ENCODE measurements around the gene DHRS7B.

DNA sequence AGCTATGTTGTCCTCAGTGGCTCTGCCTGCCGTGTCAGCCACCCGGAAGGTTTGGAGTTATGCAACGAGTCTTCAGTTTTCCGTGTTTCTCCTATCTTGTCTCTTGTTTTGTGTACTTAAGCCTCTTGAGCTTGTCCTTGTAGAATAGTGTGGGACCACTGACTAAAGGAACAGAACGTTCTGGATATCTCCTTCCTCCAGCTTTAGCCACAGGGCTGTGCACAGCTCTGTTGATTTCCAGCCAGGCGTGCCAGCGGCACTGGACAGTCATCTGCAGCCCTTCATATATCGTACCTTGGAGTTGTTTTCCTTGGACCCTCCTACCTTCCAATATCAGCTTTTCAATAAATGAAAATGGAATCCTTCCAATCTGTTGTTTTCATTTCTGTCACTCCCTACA, 47.4 kb downstream of the DHRS7B start:
- TF ChIP-seq, protein P1, sequence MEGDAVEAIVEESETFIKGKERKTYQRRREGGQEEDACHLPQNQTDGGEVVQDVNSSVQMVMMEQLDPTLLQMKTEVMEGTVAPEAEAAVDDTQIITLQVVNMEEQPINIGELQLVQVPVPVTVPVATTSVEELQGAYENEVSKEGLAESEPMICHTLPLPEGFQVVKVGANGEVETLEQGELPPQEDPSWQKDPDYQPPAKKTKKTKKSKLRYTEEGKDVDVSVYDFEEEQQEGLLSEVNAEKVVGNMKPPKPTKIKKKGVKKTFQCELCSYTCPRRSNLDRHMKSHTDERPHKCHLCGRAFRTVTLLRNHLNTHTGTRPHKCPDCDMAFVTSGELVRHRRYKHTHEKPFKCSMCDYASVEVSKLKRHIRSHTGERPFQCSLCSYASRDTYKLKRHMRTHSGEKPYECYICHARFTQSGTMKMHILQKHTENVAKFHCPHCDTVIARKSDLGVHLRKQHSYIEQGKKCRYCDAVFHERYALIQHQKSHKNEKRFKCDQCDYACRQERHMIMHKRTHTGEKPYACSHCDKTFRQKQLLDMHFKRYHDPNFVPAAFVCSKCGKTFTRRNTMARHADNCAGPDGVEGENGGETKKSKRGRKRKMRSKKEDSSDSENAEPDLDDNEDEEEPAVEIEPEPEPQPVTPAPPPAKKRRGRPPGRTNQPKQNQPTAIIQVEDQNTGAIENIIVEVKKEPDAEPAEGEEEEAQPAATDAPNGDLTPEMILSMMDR (IDR thresholded peaks at IDR 0.05; ENCODE audit: low read depth, low read length) = no peak
- no peak for TF ChIP-seq EZH2phosphoT487 (IDR thresholded peaks at IDR 0.05; ENCODE audit: low read depth)
